GM12891 (cell line): Measurements from ENCODE around the gene TRPM3. TPM values are rescaled to one million over a fixed set of nuclear protein-coding genes. Genes with fewer than 3 reads are reported as not detected.

Experiments
- DNase-seq: peaks from one replicate; pipeline ENCODE4 v3.0.0; 2011; ENCODE audit warnings: low spot score; ENCODE audit not compliant: insufficient read length
- FAIRE-seq: peaks from 2 replicates; lab custom pipeline; 2011; peaks lifted over from hg19 to GRCh38; lab: Jason Lieb, UNC
- PAX5 ChIP-seq: IDR thresholded peaks from 2 replicates; pipeline ENCODE4 v1.6.1; 2011; ENCODE audit warnings: low read length, moderate library complexity, mild to moderate bottlenecking; ENCODE audit not compliant: insufficient read depth, severe bottlenecking
- POLR2A ChIP-seq: IDR thresholded peaks from 2 replicates; pipeline ENCODE4 v1.6.1; 2011; ENCODE audit warnings: low read depth, low read length, control low read depth
- POLR2AphosphoS5 ChIP-seq: IDR thresholded peaks from 2 replicates; pipeline ENCODE4 v1.6.1; 2011; ENCODE audit warnings: low read depth, low read length, control low read depth
- POU2F2 ChIP-seq: IDR thresholded peaks from 2 replicates; pipeline ENCODE4 v1.6.1; 2011; ENCODE audit warnings: low read depth, mild to moderate bottlenecking, control low read depth, low read length, moderate library complexity
- SPI1 ChIP-seq: IDR thresholded peaks from 2 replicates; pipeline ENCODE4 v1.6.1; 2011; ENCODE audit warnings: low read depth, low read length, control low read depth
- TAF1 ChIP-seq: IDR thresholded peaks from 2 replicates; pipeline ENCODE4 v1.6.1; 2011; ENCODE audit warnings: low read depth, low read length, control low read depth
- polyA plus RNA-seq: library from polyadenylated mRNA; unstranded; fragments of >200 nt; gene quantifications from one replicate; pipeline ENCODE4 v1.2.1, GENCODE V29; 2012; ENCODE audit warnings: low read depth, missing spikeins, inconsistent platforms; ENCODE audit not compliant: missing spikeins

Gene TRPM3
- polyA plus RNA-seq: not detected

DNA sequence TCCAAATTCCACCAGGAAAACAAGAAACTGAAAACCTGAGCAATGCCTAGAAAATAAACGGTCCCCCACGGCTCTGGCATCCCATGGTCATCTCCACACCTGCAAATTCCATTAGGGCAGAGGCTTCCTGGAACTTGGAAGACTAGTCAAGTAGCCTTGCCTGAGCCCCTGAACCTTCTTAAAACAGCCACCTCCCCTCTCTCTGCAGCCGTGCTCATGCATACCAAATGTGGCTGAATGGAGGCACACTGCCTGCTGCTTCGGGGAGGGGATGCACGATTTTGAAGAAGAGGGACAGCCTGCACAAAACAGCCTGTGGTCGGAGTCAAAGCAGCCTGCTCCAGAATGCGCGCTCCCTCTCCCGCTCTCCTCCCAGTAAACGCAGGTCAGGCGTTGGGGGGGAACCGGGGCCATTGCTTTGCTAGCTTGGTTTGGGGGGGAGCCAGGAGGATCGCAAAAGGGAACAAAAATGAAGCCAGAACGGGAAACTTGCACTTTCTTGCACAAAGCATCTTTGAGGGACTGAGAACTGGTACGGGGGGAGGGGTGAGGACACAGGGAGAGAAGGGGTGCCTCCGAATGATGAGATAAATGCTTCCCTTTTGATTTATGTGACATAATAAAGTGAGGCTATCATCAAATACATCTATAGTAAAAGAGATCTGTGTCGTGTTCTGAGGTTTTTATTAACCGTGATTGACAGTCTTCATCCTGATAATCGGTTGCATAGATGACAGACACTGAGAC is at the start of gene TRPM3:
Gene TRPM3 (minus strand): TSS at position 347 of the 747 bp plus-strand sequence. CDS start 267 bp downstream, at position 80.
- no peak for TF ChIP-seq TAF1
- no peak for TF ChIP-seq POU2F2
- no peak for TF ChIP-seq POLR2A
- no peak for TF ChIP-seq POLR2AphosphoS5
- no peak for TF ChIP-seq PAX5
- TF ChIP-seq SPI1: no peak
- FAIRE-seq (no peak), DNase-seq (no peak)

DNA sequence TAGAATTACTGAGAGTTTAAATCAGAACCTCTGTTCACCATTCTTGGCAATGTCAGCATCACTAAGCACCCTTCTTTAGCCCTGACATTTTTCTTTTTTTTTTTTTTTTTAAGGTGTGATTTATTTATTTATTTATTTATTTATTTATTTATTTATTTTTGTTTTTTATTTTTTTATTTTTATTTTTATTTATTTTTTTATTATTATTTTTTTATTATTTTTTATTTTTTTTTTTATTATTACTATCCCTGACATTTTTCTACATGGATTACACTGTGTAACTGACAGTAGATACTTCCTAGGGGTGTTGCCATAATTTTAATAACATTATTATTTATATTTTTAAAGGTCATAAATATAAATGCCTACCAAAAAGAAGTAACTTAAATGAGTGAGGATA is 47.0 kb upstream of the TRPM3 start:
- FAIRE-seq: no peak
- DNase-seq: no peak
- no peak for TF ChIP-seq POLR2AphosphoS5
- TF ChIP-seq POLR2A: no peak
- TF ChIP-seq POU2F2: no peak
- TF ChIP-seq TAF1: no peak
- no peak for TF ChIP-seq PAX5
- TF ChIP-seq SPI1: no peak

DNA sequence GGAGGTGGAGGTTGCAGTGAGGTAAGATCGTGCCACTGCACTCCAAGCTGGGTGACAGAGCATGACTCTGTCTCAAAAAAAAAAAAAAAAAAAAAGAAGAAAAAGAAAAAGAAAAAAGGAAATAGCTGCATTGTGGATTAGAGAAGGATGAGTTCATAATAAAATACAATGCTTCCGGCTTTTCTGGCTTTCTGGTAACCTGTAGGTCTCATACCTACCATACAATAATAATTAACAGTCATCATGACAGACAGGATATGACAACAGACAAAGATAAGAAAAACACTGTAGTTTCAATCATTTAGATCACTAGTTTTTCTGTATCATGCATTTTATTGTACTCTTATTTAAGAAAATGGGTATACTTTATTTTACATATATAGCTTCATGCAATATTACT is 40.7 kb upstream of the TRPM3 start:
- no peak for DNase-seq
- TF ChIP-seq POU2F2 (no peak), SPI1 (no peak), TAF1 (no peak), POLR2A (no peak), POLR2AphosphoS5 (no peak), PAX5 (no peak)
- no peak for FAIRE-seq

DNA sequence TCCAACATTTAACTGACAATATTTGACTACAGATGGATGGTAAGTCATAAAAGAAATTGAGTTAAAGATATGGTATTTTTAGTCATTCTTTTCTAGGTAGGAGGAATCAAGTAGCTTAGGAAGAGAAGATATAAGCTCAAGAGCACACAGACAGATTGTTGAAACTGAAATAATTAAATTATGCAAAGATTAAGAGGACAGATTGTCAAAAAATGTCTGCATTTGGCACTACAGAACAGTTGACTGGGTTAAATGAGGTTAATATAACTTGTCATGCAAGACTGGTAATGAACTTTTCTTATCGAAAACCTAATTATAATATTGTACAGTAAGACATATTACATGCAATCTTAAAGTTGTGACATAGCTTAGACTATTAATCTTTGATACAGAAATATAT is 36.3 kb upstream of the TRPM3 start:
- DNase-seq (no peak), FAIRE-seq (no peak)
- no peak for TF ChIP-seq POLR2A
- no peak for TF ChIP-seq POU2F2
- TF ChIP-seq POLR2AphosphoS5: no peak
- TF ChIP-seq SPI1: no peak
- TF ChIP-seq PAX5: no peak
- no peak for TF ChIP-seq TAF1

DNA sequence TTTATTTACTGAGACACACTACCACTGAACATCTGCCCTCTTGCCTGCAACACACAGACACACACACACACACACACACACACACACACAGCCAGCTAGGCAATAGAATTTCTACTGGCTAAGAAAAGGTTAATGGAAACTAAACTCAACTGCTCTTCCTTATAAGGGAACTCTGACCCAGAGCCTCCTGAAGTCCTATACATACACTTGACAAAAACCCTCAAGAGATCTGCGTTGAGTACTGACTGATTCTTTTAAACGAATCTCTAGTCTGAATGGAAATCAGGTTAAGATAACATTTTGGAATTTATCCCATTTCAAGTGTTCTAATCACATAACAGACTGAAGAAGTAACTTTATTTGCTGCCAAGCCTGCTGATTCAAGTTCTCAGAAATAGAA is 25.9 kb upstream of the TRPM3 start:
- FAIRE-seq (no peak), DNase-seq (no peak)
- TF ChIP-seq POLR2A (no peak), TAF1 (no peak), POLR2AphosphoS5 (no peak), SPI1 (no peak), PAX5 (no peak), POU2F2 (no peak)

DNA sequence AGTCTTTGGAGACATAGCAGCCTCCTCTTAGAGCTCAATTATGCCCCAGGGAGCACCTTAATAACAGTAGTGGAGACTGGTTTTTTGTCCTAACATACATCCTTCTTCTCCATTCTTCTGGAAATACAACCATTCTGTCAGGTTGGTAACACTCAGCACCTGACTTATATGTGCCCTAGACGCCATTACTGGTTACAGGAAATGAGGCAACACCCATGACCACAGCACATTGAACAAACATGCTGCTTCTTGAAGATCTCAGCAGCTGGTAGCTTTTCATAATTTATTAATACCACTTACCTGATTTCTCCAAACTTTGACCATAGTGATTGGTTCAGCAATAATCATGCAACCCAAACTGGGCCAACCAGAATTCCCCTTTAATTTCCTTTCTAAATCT is 25.1 kb upstream of the TRPM3 start:
- TF ChIP-seq POU2F2 (no peak), PAX5 (no peak), POLR2AphosphoS5 (no peak), TAF1 (no peak), POLR2A (no peak), SPI1 (no peak)
- FAIRE-seq (no peak), DNase-seq (no peak)

DNA sequence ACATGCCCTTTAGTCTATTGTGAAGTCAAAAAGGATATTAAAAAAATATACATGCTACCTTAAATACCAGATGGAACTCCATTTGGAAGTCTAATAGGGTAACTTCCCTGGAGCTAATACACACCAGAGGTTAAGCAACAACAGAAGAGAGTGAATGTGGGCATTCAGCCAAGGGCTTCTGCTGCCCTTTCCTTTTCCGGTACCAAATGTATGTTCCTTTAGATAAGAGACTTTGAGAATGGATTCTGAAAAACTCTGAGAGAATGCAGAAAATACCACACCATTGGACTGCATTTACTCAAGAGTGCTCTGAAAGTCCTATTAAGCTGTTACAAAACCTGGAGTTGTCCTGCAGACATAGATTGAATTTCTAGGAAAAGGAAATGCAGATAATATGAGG is 23.8 kb upstream of the TRPM3 start:
- TF ChIP-seq TAF1 (no peak), POLR2A (no peak), POLR2AphosphoS5 (no peak), SPI1 (no peak), PAX5 (no peak), POU2F2 (no peak)
- DNase-seq (no peak), FAIRE-seq (no peak)

DNA sequence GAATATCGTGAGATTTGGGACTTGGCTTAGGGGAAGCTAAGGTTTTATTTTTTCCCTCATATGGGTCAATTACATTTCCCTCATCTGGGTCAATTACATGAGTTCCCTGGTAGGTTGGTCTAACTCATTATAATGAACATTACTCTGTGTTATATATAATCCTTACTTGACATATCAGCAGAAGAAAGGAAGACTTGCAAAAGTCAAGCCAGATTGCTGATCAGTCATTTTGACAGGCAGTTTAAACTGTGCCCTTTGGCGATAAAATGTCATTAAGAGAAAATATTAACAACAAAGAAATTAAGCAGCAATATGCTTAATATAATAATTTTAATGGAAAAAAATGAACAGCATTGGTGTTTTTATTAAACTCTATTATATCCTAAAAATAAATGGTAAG is 23.1 kb upstream of the TRPM3 start:
- DNase-seq (no peak), FAIRE-seq (no peak)

DNA sequence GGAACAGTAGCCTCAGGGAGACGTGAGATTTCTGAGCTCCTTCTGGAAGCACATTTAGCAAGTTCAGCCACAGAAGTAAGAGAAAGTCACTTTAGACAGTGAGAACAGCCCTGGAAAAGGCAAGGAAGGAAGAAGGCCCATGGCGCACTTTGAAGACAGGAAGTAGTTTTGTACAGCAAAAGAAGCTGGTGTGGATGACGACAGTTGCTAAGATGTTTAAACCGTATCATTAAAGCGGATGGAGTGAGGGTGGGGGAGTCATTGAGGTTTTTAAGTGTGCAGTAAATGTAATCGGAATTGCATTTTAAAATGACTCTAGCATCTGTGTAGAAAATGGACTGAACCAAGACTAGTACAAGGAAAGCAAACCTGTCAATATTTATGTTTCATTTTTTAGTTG is 15.3 kb upstream of the TRPM3 start:
- TF ChIP-seq PAX5 (no peak), POLR2A (no peak), TAF1 (no peak), POLR2AphosphoS5 (no peak), POU2F2 (no peak), SPI1 (no peak)
- no peak for FAIRE-seq
- no peak for DNase-seq

More for the DNA sequence above, 23.1 kb upstream of the TRPM3 start:
- no peak for TF ChIP-seq POU2F2
- no peak for TF ChIP-seq TAF1
- TF ChIP-seq POLR2AphosphoS5: no peak
- TF ChIP-seq SPI1: no peak
- TF ChIP-seq POLR2A: no peak
- no peak for TF ChIP-seq PAX5

DNA sequence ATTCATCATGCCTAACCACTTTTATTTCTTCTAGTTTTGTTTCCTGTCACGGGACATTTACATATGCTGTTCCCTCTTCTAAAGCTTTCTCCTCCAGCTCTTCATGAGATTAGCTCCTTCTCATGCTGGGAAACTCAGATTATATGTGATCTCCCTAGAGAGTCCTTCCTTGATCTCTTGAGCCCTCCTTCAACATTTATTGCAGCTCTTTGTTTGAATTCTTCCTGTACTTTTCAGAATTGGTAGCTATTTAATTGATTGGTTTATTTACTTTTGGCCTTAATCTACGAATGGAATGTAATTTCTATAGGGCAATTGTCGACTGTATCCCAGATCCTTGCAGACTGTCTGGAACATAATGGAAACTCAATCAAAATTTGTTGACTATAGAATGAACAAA is 9.7 kb upstream of the TRPM3 start:
- FAIRE-seq: no peak
- TF ChIP-seq POU2F2: no peak
- no peak for TF ChIP-seq TAF1
- no peak for TF ChIP-seq SPI1
- TF ChIP-seq POLR2AphosphoS5: no peak
- no peak for TF ChIP-seq PAX5
- no peak for TF ChIP-seq POLR2A
- no peak for DNase-seq
